Measurements from ENCODE around the gene ASXL2. TPM values are rescaled to one million over a fixed set of nuclear protein-coding genes. Genes with fewer than 3 reads are reported as not detected.

ASXL2 gene
- total RNA-seq, 1 donor from 2014 or later: 25.8 TPM

DNA sequence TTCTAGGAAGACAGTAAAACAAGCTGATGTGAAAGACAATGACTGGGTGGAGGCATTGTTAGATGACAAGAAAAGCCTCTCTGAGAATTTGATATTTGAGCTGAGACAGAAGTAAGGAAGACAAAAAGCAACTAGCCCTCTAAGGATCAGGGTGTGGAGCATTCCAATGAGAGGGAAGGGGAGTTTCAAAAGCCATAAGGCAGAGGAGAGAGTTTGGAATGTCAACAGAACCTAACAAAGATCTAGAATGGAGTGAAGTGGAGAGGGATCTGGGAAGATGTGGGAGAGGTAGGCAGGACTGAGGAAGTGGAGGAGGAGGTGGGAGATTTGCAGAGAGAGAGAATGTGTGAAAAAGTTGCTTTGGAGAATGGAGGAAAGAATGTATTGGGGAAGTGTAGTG, 17.3 kb upstream of the ASXL2 start:
- H3K4me3 ChIP-seq (ENCODE audit: insufficient read depth, low read depth, low read length): no peak overlapping the region
- no peak overlapping the region for H3K4me2 ChIP-seq (ENCODE audit: low read length)
- no peak overlapping the region for H3K4me3 Mint-ChIP-seq (ENCODE audit: unreplicated experiment)
- no peaks in the 10 kb centered on the region for H3K9me3 Mint-ChIP-seq (ENCODE audit: unreplicated experiment)
- no peaks in the 10 kb centered on the region for H3K79me2 ChIP-seq (ENCODE audit: insufficient read depth, low read length)
- no peak overlapping the region for H3K27ac Mint-ChIP-seq (ENCODE audit: unreplicated experiment)
- H3K4me1 ChIP-seq (ENCODE audit: insufficient read depth, low read length): no peaks in the 10 kb centered on the region
- no peaks in the 10 kb centered on the region for H3K36me3 ChIP-seq (ENCODE audit: insufficient read depth, low read length)
- no peak overlapping the region for H2AFZ ChIP-seq (ENCODE audit: low read depth, low read length)
- no peak for DNase-seq (ENCODE audit: low read depth)
- no peaks in the 10 kb centered on the region for H3K9me3 ChIP-seq (ENCODE audit: insufficient read depth, low read depth, low read length)
- H3K27me3 Mint-ChIP-seq (ENCODE audit: low read depth, unreplicated experiment): no peaks in the 10 kb centered on the region
- peaks cover 9% of the 10 kb centered on the region for H3K4me1 Mint-ChIP-seq (ENCODE audit: low read depth, unreplicated experiment)
- H3K27ac ChIP-seq (ENCODE audit: low read depth, low read length): no peak overlapping the region
- FAIRE-seq: no peak
- TF ChIP-seq EZH2 (IDR thresholded peaks at IDR 0.05; ENCODE audit: insufficient read depth, low read length) (no peak), CTCF (IDR thresholded peaks at IDR 0.05; ENCODE audit: insufficient read depth, low read depth, low read length) (no peak)
- H3K9ac ChIP-seq (ENCODE audit: low read length): no peak overlapping the region
- no peaks in the 10 kb centered on the region for H3K27me3 ChIP-seq (ENCODE audit: insufficient read depth, low read length)
- H4K20me1 ChIP-seq (ENCODE audit: insufficient read depth, low read length): no peaks in the 10 kb centered on the region
- H3K36me3 Mint-ChIP-seq (ENCODE audit: low read depth, unreplicated experiment): no peaks in the 10 kb centered on the region

- Mint-ChIP-seq H3K4me3 (ENCODE audit: unreplicated experiment) (no peak overlapping the region), H3K4me1 (ENCODE audit: low read depth, unreplicated experiment) (peaks cover 9% of the 10 kb centered on the region), H3K9me3 (ENCODE audit: unreplicated experiment) (no peaks in the 10 kb centered on the region), H3K27ac (ENCODE audit: unreplicated experiment) (no peak overlapping the region), H3K36me3 (ENCODE audit: low read depth, unreplicated experiment) (no peaks in the 10 kb centered on the region), H3K27me3 (ENCODE audit: low read depth, unreplicated experiment) (no peaks in the 10 kb centered on the region)
- no peak for DNase-seq (ENCODE audit: low read depth)
- no peaks in the 10 kb centered on the region for H3K9me3 ChIP-seq (ENCODE audit: insufficient read depth, low read depth, low read length)
- H3K79me2 ChIP-seq (ENCODE audit: insufficient read depth, low read length): no peaks in the 10 kb centered on the region
- H3K27ac ChIP-seq (ENCODE audit: low read depth, low read length): no peak overlapping the region
- no peaks in the 10 kb centered on the region for H3K27me3 ChIP-seq (ENCODE audit: insufficient read depth, low read length)
- H3K4me2 ChIP-seq (ENCODE audit: low read length): no peak overlapping the region
- H3K4me3 ChIP-seq (ENCODE audit: insufficient read depth, low read depth, low read length): no peak overlapping the region
- no peaks in the 10 kb centered on the region for H3K4me1 ChIP-seq (ENCODE audit: insufficient read depth, low read length)
- no peaks in the 10 kb centered on the region for H3K36me3 ChIP-seq (ENCODE audit: insufficient read depth, low read length)
- H2AFZ ChIP-seq (ENCODE audit: low read depth, low read length): no peak overlapping the region
- FAIRE-seq: no peak
- no peaks in the 10 kb centered on the region for H4K20me1 ChIP-seq (ENCODE audit: insufficient read depth, low read length)
- no peak overlapping the region for H3K9ac ChIP-seq (ENCODE audit: low read length)
- TF ChIP-seq CTCF (IDR thresholded peaks at IDR 0.05; ENCODE audit: insufficient read depth, low read depth, low read length) (no peak), EZH2 (IDR thresholded peaks at IDR 0.05; ENCODE audit: insufficient read depth, low read length) (no peak)
These were observed 16.7 kb upstream of the ASXL2 start for GRCh38 chr2:25895018-25895417.

DNA sequence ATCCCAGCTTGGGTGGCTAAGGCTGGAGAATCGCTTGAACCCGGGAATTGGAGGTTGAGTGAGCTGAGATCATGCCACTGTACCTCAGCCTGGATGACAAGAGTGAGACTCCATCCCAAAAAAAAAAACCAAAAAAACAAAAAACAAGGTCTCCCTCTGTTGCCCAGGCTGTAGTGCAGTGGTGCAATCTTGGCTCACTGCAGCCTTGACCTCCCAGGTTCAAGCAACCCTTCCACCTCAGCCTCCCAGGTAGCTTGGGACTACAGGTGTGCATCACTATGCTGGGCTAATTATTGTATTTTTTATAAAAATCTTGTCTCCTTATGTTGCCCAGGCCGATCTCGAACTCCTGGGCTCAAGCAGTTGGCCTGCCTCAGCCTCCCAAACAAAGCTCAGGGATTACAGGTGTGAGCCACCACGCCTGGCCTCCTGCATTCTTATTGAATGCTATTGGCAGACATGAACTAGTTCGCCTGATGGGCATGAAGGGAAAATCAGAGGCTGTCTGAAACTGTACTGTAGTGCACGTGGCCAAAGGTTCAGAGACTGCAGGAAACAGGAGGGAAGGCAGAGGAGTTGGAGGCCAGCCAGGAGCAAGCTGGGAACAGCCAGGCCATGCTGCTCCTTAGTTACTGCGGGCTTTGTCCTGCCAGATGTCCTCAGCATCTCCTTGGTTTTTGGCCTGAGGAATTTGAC, 16.0 kb upstream of the ASXL2 start:
- no peak overlapping the region for H3K4me3 Mint-ChIP-seq (ENCODE audit: unreplicated experiment)

More for the DNA sequence above, 16.0 kb upstream of the ASXL2 start:
- Histone ChIP-seq H3K27ac (ENCODE audit: low read depth, low read length) (no peak overlapping the region), H3K9me3 (ENCODE audit: insufficient read depth, low read depth, low read length) (no peaks in the 10 kb centered on the region), H3K79me2 (ENCODE audit: insufficient read depth, low read length) (no peaks in the 10 kb centered on the region), H4K20me1 (ENCODE audit: insufficient read depth, low read length) (no peaks in the 10 kb centered on the region), H3K4me1 (ENCODE audit: insufficient read depth, low read length) (no peaks in the 10 kb centered on the region), H3K4me3 (ENCODE audit: insufficient read depth, low read depth, low read length) (no peak overlapping the region), H3K4me2 (ENCODE audit: low read length) (no peak overlapping the region), H3K27me3 (ENCODE audit: insufficient read depth, low read length) (no peaks in the 10 kb centered on the region), H3K9ac (ENCODE audit: low read length) (no peak overlapping the region), H3K36me3 (ENCODE audit: insufficient read depth, low read length) (no peaks in the 10 kb centered on the region), H2AFZ (ENCODE audit: low read depth, low read length) (no peak overlapping the region)
- Mint-ChIP-seq H3K36me3 (ENCODE audit: low read depth, unreplicated experiment) (no peaks in the 10 kb centered on the region), H3K27ac (ENCODE audit: unreplicated experiment) (no peak overlapping the region), H3K9me3 (ENCODE audit: unreplicated experiment) (no peaks in the 10 kb centered on the region), H3K4me1 (ENCODE audit: low read depth, unreplicated experiment) (peaks cover 7% of the 10 kb centered on the region), H3K27me3 (ENCODE audit: low read depth, unreplicated experiment) (no peaks in the 10 kb centered on the region)
- FAIRE-seq (no peak), DNase-seq (ENCODE audit: low read depth) (peak; percentile 19)
- TF ChIP-seq CTCF (IDR thresholded peaks at IDR 0.05; ENCODE audit: insufficient read depth, low read depth, low read length): no peak
- TF ChIP-seq EZH2 (IDR thresholded peaks at IDR 0.05; ENCODE audit: insufficient read depth, low read length): no peak

Measured in astrocyte (in vitro differentiated cells and primary cell).